ENCODE results near the gene SYNE1. TPM values are rescaled to one million over a fixed set of nuclear protein-coding genes. Genes with fewer than 3 reads are reported as not detected.

SYNE1 gene
- total RNA-seq, 1 experiment from 2014 or later = 3.0 TPM

GRCh38 chr6:152566103-152566875, 70.9 kb downstream of the SYNE1 start:
- Mint-ChIP-seq H3K36me3 (ENCODE audit: insufficient read depth in 1 of 3, low read depth in 3 of 3) (no peaks in the 10 kb centered on the region), H3K9me3 (no peaks in the 10 kb centered on the region), H3K4me1 (peaks cover 6 to 14% of the 10 kb centered on the region in 2 experiments), H3K27ac (no peak overlapping the region; a peak in 1 of 7 replicates), H3K4me3 (no peak overlapping the region), H3K27me3 (ENCODE audit: low read depth) (no peaks in the 10 kb centered on the region)
- no peaks in the 10 kb centered on the region for H3K9me3 ChIP-seq (ENCODE audit: control insufficient read depth, low read depth, low read length)
- no peak overlapping the region for H2BK20ac ChIP-seq (ENCODE audit: low read depth, low read length, poor library complexity, severe bottlenecking)
- H4K8ac ChIP-seq (replicated peaks; ENCODE audit: insufficient read length, low read depth, low read length) = no peak overlapping the region
- no peak overlapping the region for H3K4ac ChIP-seq (ENCODE audit: low read depth, low read length)
- no peaks in the 10 kb centered on the region for H3K27me3 ChIP-seq (ENCODE audit: insufficient read depth, low read length)
- H3K23ac ChIP-seq (ENCODE audit: insufficient read length, low read depth, low read length) = no peak overlapping the region
- H3K23me2 ChIP-seq (ENCODE audit: insufficient read length, low read depth, low read length, poor library complexity, severe bottlenecking) = no peaks in the 10 kb centered on the region
- H2BK15ac ChIP-seq (ENCODE audit: low read depth, low read length) = no peak overlapping the region
- WGBS (ENCODE audit: extremely low coverage, insufficient read length, low lambda C conversion rate) = no CpG with 5 or more reads among the region's 7 CpGs
- no peak overlapping the region for H4K91ac ChIP-seq (ENCODE audit: insufficient read length, low read depth, low read length)
- H3K79me1 ChIP-seq (ENCODE audit: insufficient read depth, low read depth, low read length, poor library complexity, severe bottlenecking) = no peaks in the 10 kb centered on the region
- H3K56ac ChIP-seq (ENCODE audit: insufficient read length, low read depth, low read length) = no peak overlapping the region
- H4K5ac ChIP-seq (ENCODE audit: insufficient read length, low read depth, low read length) = no peak overlapping the region
- no peak overlapping the region for H2BK120ac ChIP-seq (ENCODE audit: low read depth, low read length, poor library complexity, severe bottlenecking)
- H3K9ac ChIP-seq (ENCODE audit: extremely low read depth, insufficient read length, low read length) = no peak overlapping the region
- H2BK5ac ChIP-seq (ENCODE audit: insufficient read length, low read length) = no peak overlapping the region
- H2AK5ac ChIP-seq (ENCODE audit: insufficient read length, low read length) = no peak overlapping the region
- no peak for DNase-seq
- H3K27ac ChIP-seq (ENCODE audit: insufficient read length, low read depth, low read length) = no peak overlapping the region
- H2AFZ ChIP-seq (ENCODE audit: low read length) = no peak overlapping the region
- H3K79me2 ChIP-seq (ENCODE audit: insufficient read depth, low read length) = no peaks in the 10 kb centered on the region
- no peaks in the 10 kb centered on the region for H4K20me1 ChIP-seq (ENCODE audit: control insufficient read depth, insufficient read depth, insufficient read length)
- H3K4me2 ChIP-seq (ENCODE audit: insufficient read depth, insufficient read length, low read length) = no peak overlapping the region
- no peak overlapping the region for H3K18ac ChIP-seq (ENCODE audit: insufficient read length, low read depth, low read length)
- no peak for TF ChIP-seq CTCF (conservative IDR thresholded peaks at IDR 0.05)
- no peak overlapping the region for H3T11ph ChIP-seq (ENCODE audit: low read length)
- no peak overlapping the region for H3K14ac ChIP-seq (ENCODE audit: insufficient read depth, low read length)
- H2BK12ac ChIP-seq (ENCODE audit: insufficient read length, low read depth, low read length) = no peak overlapping the region
- no peaks in the 10 kb centered on the region for H3K4me1 ChIP-seq (ENCODE audit: insufficient read depth, low read length)
